ENCODE results near the gene ANKK1.

Gene ANKK1

DNA sequence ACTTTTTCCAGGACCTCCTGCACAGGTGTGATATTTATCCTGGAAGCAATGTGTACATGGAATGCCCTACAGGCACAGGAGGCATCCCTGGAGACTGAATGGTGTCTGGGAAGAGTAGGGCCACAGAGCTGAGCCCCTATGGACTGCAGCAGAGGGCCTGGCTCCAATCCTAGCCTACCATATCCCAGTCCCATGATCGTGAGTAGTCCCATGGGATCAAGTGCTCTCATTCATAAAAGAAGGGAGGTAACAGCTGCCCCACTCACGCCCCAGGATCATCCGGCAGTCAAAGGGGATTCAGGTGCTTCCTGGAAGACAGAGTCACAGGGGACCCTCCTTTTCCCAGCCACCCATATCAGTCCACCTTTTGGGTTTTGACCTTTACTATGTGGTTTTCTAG lies 24.0 kb downstream of the ANKK1 start:
- no peak for DNase-seq

DNA sequence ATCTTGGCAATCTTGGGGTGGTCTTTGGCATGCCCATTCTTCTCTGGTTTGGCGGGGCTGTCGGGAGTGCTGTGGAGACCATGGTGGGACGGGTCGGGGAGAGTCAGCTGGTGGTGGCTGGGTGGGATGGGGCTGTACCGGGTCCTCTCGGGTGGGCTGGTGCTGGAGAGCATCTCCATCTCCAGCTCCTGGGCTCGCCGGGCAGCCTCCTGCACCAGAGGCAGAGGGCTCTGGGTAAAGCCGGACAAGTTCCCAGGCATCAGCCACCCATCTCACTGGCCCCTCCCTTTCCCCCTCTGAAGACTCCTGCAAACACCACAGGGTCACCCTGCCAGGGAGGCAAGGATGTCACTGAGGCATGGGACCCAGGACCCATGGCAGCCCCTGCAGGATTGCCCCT lies 25.1 kb downstream of the ANKK1 start:
- no peak for DNase-seq

- no peak for DNase-seq
Observed at GRCh38 chr11:113415343-113415742, 27.8 kb downstream of the ANKK1 start.

DNA sequence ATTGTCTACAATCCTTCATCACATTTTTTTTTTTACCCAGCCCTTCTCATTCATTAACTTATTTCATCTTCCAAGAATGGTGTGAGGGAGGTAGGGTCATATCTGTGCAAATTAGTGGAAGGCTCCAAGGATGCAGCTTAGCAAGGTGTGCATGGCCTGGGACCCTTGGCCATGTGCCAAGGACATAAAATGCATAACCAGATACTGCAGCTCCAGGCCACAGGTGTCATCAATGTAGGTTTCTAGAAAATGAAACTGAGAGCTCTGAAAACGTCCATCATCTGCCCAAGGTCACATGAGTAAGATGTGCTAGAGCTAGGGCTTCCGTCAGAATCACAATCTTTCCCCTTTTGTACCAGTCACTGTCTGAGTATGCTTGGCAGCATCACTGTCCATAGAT lies 29.8 kb downstream of the ANKK1 start:
- DNase-seq = no peak

GRCh38 chr11:113419454-113420003 lies 31.9 kb downstream of the ANKK1 start:
- no peak for DNase-seq

- DNase-seq = no peak
Observed at GRCh38 chr11:113420808-113421207, 33.2 kb downstream of the ANKK1 start.

GRCh38 chr11:113426686-113427085 lies 39.1 kb downstream of the ANKK1 start:
- DNase-seq = no peak

DNA sequence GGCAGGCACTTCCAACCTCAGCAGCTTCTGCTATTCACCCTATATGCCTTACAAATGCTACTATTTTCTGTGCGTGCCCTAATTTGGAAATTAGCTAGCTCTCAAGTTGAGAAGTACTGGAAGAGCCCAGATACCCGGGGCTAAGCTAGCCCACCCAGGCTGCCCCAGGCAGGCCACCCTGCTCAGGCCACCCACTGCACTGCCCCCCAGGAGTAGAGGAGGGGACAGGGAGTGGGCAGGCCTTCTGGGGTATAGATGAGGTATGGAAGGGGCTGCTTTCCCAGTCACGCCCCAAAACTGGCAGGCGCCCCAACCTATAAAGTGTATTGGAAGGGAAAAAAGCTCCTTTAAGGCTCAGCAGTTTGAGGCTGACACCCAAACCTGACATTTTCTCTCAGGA lies 44.2 kb downstream of the ANKK1 start:
- DNase-seq = no peak

DNA sequence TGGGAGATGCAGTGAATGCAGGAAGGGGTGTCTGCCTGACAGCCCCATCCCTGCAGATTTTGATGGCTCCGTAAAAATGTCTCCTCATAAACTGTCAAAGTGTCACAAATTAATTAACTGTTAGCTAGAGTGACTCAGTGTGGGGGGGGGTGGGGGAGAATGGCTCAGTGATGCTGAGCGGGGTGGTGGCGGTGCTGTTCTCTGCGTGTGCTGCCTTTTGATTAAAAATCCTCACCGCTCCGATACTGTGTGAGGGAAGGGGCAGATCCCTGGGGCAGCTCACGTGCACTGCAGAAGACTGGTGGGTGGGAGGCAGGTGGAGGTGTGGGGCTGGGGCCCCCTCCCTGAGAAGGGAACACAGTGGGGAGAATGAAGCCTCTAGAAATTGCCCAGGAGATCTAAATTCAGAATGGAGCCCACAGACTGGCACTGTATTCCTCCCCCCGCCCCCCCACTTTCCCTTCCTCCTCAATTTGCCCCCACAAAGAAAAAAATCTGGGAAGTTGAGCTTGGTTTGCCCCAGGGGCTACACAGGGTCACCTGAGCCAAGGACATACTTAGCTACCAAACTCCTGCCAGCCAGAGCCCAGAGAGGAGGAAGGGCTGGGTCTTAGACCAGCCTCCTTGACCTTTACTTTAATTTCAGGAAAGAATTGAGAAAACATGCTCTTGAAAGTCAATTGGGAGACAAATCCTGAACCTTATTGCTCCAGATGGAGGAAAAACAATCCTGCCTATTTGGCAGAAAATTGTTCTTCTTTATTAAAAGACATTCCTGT lies 47.8 kb downstream of the ANKK1 start:
- DNase-seq = no peak

DNA sequence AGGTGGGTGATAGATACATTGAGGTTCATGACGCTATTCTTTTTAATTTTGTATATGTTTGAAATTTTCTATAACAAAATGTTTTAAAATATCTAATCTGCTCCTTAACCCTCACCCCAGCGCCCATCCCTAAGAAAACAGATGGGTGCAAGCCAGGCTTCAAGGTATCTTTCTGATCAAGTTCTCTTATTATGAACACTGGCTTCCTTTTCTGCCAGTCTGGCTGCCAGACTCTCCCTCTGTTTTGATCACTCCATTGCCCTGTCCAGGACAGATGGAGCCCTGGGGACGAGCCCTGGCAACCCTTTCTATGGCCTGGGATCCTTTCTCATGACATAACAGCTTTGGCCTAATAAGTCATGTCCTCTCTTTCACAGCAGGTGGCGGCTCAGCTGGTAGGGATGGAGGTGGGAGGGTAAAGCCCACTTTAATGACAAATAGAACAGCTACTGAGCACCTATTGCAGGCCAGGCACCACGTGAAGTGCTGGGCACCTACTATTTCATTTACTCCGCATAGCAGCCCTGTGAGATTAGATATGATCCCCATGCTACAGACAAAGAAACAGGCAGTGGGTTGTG lies 49.2 kb downstream of the ANKK1 start:
- no peak for DNase-seq

- no peak for DNase-seq
Observed at GRCh38 chr11:113440816-113441215, 53.2 kb downstream of the ANKK1 start.

DNA sequence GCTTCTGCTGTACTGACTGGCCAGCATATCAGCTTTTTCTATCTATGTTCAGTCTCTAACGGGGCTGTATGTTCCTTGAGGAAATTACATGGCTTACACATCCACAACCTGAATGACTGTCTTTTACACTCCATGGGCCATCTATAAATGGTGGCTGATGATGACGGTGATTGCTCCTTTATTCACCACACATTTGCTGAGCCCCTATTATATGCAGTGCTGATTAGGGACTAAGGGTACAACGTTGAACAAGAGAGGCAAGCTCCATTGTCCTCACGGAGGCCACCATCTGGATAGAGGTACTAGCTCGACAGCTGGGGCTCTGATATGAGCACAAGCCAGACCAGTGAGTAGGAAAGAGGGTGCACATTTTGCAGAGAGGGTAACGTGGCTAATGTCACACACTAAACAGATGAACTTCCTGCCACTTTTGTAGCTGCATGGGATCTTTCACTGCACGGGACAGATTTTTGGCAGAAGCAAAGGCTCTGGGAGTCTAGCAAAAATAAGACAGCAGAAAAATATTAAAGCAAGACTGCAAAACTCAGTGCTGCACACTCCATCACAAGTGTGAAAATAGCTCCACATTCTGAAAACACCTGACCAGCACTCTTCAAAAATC lies 57.0 kb downstream of the ANKK1 start:
- no peak for DNase-seq

DNA sequence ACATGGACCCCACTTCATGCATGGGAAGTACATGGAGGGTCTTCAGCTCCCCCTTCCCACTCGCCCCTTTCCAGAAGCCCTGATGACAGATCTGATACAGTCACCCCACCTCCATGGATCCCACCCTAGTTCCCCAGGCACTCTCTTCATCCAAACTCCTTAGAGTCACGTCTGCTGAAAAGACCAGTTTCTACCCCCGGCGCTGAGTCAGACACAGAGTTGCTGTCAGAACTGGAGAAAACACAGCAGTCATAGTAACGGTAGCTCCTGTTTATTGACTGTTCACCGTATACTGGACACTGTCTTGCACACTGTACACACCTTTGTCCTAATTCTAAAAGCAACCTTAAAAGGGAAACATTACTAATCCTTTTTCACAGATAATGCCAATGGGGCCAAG lies 58.5 kb downstream of the ANKK1 start:
- no peak for DNase-seq

- DNase-seq = no peak
Observed at GRCh38 chr11:113446938-113447337, 59.4 kb downstream of the ANKK1 start.

- no peak for DNase-seq
Observed at GRCh38 chr11:113447621-113448315, 60.2 kb downstream of the ANKK1 start.

GRCh38 chr11:113448316-113448677 lies 60.7 kb downstream of the ANKK1 start:
- no peak for DNase-seq

- no peak for DNase-seq
Observed at GRCh38 chr11:113449743-113450142, 62.2 kb downstream of the ANKK1 start.

Measured in activated CD4-positive, alpha-beta T cell treated with anti-CD3 and anti-CD28 coated beads, Interleukin-2, amount 50 U/mL, for 1 hour (primary cell).